RWPE2 (cell line): ENCODE data around the gene SV2C.

Experiments
- ATAC-seq: fragments of 200-7000 bp; cut with Tn5 transposase; 3 replicates; pipeline ENCODE4 v1.9.1; 2021; ENCODE audit warnings: low read depth
- DNase-seq: peaks from one replicate; pipeline ENCODE4 v3.0.0-alpha.2; 2020; ENCODE audit warnings: low spot score
- H3K27ac ChIP-seq: fragments of 450-650 bp; 2 replicates; pipeline ENCODE4 v1.5.1; 2017; ENCODE audit warnings: mild to moderate bottlenecking; ENCODE audit not compliant: poor library complexity, severe bottlenecking
- H3K27me3 ChIP-seq: fragments of 250-450 bp; sonication (Bioruptor Pico); 2 replicates; pipeline ENCODE4 v1.5.1; 2021; ENCODE audit warnings: mild to moderate bottlenecking, moderate library complexity; ENCODE audit not compliant: insufficient read depth, poor library complexity, severe bottlenecking
- H3K36me3 ChIP-seq: fragments of 250-450 bp; sonication (Bioruptor Pico); 2 replicates; pipeline ENCODE4 v1.5.1; 2020; ENCODE audit warnings: low read depth, mild to moderate bottlenecking, moderate library complexity
- H3K4me1 ChIP-seq: fragments of 250-450 bp; sonication (Bioruptor Pico); 2 replicates; pipeline ENCODE4 v1.5.1; 2021; ENCODE audit warnings: mild to moderate bottlenecking, moderate library complexity; ENCODE audit not compliant: insufficient read depth, poor library complexity, severe bottlenecking
- H3K4me3 ChIP-seq: fragments of 250-450 bp; sonication (Bioruptor Pico); 2 replicates; pipeline ENCODE4 v1.5.1; 2021; ENCODE audit warnings: mild to moderate bottlenecking, moderate library complexity; ENCODE audit not compliant: severe bottlenecking
- H3K9me3 ChIP-seq: fragments of 250-450 bp; sonication (Bioruptor Pico); 2 replicates; pipeline ENCODE4 v1.5.1; 2021; ENCODE audit warnings: mild to moderate bottlenecking, moderate library complexity; ENCODE audit not compliant: severe bottlenecking
- TF ChIP-seq, protein P1 (sequence below): fragments of 450-650 bp; IDR thresholded peaks from one replicate; pipeline ENCODE4 v1.5.1; 2017; ENCODE audit warnings: mild to moderate bottlenecking, moderate library complexity; ENCODE audit not compliant: poor library complexity, severe bottlenecking

Gene SV2C

DNA sequence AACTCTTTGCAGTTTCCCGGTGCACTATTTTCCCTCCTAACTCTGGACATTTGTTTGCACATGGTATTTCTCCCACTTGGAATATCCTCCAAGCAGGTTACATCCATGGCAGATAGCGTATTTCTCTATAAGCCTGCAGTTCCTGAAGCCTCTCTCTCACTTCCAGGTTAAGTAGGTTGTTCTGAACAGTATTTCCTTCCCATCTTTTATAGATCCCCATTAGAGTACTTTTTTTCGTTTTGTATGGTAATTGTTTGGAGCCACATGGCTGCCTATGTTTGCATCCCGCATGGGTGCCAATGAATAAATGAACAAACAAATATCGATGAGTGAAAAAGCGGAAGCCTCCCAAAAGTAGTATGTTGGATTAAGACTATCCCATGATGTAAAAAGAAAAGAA, 206.5 kb downstream of the SV2C start:
- Histone ChIP-seq H3K27me3 (no peaks in the 10 kb centered on the region), H3K36me3 (no peaks in the 10 kb centered on the region), H3K27ac (no peak overlapping the region), H3K4me1 (peaks cover 14% of the 10 kb centered on the region), H3K4me3 (no peak overlapping the region), H3K9me3 (no peaks in the 10 kb centered on the region)
- ATAC-seq (no peak), DNase-seq (no peak)
- TF ChIP-seq, protein P1, sequence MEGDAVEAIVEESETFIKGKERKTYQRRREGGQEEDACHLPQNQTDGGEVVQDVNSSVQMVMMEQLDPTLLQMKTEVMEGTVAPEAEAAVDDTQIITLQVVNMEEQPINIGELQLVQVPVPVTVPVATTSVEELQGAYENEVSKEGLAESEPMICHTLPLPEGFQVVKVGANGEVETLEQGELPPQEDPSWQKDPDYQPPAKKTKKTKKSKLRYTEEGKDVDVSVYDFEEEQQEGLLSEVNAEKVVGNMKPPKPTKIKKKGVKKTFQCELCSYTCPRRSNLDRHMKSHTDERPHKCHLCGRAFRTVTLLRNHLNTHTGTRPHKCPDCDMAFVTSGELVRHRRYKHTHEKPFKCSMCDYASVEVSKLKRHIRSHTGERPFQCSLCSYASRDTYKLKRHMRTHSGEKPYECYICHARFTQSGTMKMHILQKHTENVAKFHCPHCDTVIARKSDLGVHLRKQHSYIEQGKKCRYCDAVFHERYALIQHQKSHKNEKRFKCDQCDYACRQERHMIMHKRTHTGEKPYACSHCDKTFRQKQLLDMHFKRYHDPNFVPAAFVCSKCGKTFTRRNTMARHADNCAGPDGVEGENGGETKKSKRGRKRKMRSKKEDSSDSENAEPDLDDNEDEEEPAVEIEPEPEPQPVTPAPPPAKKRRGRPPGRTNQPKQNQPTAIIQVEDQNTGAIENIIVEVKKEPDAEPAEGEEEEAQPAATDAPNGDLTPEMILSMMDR, result no peak

DNA sequence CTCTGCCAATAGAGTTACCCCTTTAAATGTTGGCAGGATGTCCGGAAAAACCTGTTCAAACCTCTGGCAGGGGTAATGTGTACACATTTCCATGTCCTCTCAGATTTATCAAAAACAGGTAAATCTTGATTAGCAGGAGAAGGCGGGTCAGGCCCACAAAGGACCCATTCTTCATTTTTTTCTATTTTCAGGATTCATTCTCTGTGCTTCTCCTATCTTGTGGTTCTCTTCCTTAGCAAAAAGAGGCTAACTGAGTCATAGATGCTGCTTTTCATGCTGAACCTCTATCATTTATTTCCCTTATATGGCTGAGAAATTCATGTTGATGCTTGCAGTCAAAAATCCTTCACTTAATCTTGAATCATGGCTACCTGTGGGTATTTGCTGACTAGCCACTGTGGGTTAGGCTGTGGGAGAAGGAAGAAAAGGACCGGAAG, 207.2 kb downstream of the SV2C start:
- ATAC-seq (peak; percentile 64), DNase-seq (no peak)
- H3K36me3 ChIP-seq, result no peaks in the 10 kb centered on the region
- H3K27ac ChIP-seq, result peak overlapping the region; percentile 15
- no peaks in the 10 kb centered on the region for H3K9me3 ChIP-seq
- peaks cover 14% of the 10 kb centered on the region for H3K4me1 ChIP-seq
- TF ChIP-seq, protein P1, result no peak
- no peak overlapping the region for H3K4me3 ChIP-seq
- no peaks in the 10 kb centered on the region for H3K27me3 ChIP-seq

DNA sequence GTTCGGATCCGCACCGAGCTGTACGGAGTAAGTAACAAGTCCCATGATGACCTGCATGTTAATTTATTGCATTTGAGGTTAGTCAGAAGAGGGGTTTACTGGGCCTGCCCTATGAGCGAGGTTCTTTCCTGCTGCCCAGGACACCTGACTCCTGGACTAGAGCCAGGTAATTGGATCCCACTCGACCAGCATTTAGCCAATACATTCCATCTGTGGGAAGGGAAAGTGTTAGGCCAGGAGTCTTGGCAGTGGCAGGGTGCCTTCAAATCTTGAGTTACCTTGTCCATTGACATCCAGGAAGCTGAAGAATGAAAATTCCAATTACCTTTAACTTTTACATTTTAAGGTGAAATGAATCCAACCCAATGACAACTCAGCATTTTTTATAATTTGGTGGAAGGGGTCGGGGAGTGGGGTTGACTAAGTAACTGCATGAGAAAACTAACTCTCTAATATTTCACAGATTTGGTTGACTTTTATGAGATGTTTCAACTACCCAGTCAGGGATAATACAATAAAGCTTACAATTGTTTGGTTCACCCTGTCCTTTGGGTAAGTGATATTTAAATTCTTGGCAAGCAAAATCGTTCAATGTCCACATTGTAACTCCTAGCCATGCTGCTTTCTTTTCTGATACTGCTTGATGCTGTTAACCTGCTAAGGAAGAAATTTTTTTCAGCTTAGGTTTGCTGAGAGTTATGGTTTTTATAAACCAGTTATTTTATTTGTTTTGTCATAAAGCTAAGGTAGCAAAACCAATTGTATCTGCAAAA, 208.3 kb downstream of the SV2C start:
- DNase-seq (no peak), ATAC-seq (peak; percentile 79)
- Histone ChIP-seq H3K9me3 (no peaks in the 10 kb centered on the region), H3K27ac (peak overlapping the region; percentile 15), H3K27me3 (no peaks in the 10 kb centered on the region), H3K36me3 (no peaks in the 10 kb centered on the region), H3K4me3 (no peak overlapping the region), H3K4me1 (peaks cover 14% of the 10 kb centered on the region)
- TF ChIP-seq, protein P1, result no peak

DNA sequence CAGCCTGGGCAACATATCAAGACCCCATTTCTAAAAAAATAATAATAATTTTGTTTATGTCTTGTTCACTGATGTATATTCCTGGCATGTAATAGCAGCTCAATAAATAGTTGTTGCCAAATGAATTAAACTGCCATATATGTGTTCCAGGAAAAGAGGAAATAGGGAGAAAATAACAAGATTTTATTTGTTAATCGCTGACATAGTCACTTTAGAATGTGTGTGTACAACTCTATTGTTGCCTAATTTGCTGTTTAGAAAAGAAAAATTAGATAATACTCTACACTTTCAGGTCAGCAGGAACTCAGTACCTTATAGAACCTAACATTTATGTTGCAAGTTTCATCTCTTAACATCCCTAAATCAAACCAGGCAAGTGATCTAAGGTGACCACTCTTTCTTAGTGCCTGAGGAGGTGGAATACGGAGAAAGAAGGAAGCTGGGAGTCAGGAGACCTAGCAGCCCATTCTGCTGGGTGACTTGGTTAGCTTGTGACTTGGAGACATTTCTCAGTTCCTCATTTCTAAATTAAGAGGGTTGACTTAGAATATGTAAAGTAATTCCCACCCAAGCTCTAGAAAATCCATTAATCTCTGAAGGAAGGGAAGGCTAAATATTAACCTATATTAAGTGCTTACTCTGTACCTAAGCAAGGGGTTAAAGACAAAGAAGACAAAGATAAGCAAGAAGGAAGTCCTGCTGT, 209.6 kb downstream of the SV2C start:
- H3K36me3 ChIP-seq, result no peaks in the 10 kb centered on the region
- no peak overlapping the region for H3K4me3 ChIP-seq
- peaks cover 14% of the 10 kb centered on the region for H3K4me1 ChIP-seq
- H3K27ac ChIP-seq, result no peak overlapping the region
- TF ChIP-seq, protein P1, result no peak
- DNase-seq, result no peak
- H3K9me3 ChIP-seq, result no peaks in the 10 kb centered on the region
- no peaks in the 10 kb centered on the region for H3K27me3 ChIP-seq
- no peak for ATAC-seq
